SK-N-MC (cell line): Measurements from ENCODE around the gene METTL27.

Source experiments
- EZH2 ChIP-seq: fragments of 200-600 bp; sonication (generic); IDR thresholded peaks from one replicate; pipeline ENCODE4 v1.6.1; 2017; ENCODE audit warnings: antibody characterized with exemption
- FOXP2 ChIP-seq: optimal IDR thresholded peaks from 2 replicates; pipeline ENCODE3; 2011; ENCODE audit warnings: mild to moderate bottlenecking, moderate library complexity; ENCODE audit not compliant: insufficient read depth; ENCODE audit errors: extremely low read length, control extremely low read depth
- POLR2AphosphoS5 ChIP-seq: IDR thresholded peaks from 2 replicates; pipeline ENCODE4 v1.6.1; 2012; ENCODE audit warnings: mild to moderate bottlenecking, low read depth, low read length, borderline replicate concordance

DNA sequence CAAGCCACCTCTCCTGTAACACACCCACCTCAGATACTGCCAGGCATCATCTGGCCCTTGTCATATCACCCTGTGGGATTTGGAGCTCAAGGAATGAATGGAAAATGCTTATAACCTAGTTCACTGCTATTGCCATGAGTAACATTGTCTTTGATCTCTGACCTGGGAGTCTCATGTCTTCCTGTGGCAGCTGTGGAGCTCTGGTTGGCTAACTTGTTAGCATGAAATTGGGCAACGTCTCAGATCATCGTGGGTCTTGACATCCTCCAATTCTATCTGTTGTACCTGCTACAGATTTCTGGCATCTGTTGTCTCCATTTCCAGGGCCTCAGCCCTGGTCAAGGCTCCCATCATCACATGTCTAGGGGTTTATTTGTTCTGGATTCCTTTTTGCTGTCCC lies 16.5 kb upstream of the METTL27 start:
- no peak for TF ChIP-seq POLR2AphosphoS5
- no peak for TF ChIP-seq EZH2
- no peak for TF ChIP-seq FOXP2
